CD14-positive monocyte (primary cell): ENCODE data around the gene OR2A1. TPM values are rescaled to one million over a fixed set of nuclear protein-coding genes. Genes with fewer than 3 reads are reported as not detected.
"Not testable (repeated sequence)": the region's sequence is repeated elsewhere in the genome, so short reads cannot be mapped to it uniquely, and the experiment has no call there.

Experiments
- DNase-seq, 3 donors: peaks; one replicate each; pipeline ENCODE4 v3.0.0-alpha.2; 2011 to 2022
- H2AFZ ChIP-seq: 2 replicates; pipeline ENCODE4 v1.6.0; 2012; ENCODE audit warnings: mild to moderate bottlenecking, low read depth, low read length, inconsistent platforms; ENCODE audit not compliant: insufficient read depth, poor library complexity, severe bottlenecking
- H3K27ac ChIP-seq, 2 donors: 1 replicate in 1 of 2; 2 replicates in 1 of 2; pipeline ENCODE4 v1.5.1; 2012 to 2013; ENCODE audit warnings: low read length in 2 of 2, control low read depth in 1 of 2, inconsistent platforms in 1 of 2, low read depth in 1 of 2, mild to moderate bottlenecking in 1 of 2
- H3K27me3 ChIP-seq, 2 donors: one replicate each; pipeline versions ENCODE4 v1.6.0 to v1.6.1; 2011 to 2013; ENCODE audit warnings: low read length in 2 of 2; ENCODE audit not compliant: control insufficient read depth in 2 of 2, insufficient read depth in 2 of 2
- H3K36me3 ChIP-seq, 2 donors: replicated peaks in 1 of 2; 1 replicate in 1 of 2; 2 replicates in 1 of 2; pipeline versions ENCODE4 v1.5.1 to v1.6.1; 2012 to 2013; ENCODE audit warnings: low read length in 2 of 2, control low read depth in 1 of 2, inconsistent platforms in 1 of 2, mild to moderate bottlenecking in 1 of 2; ENCODE audit not compliant: insufficient read depth in 2 of 2, control insufficient read depth in 1 of 2
- H3K4me1 ChIP-seq, 2 donors: 1 replicate in 1 of 2; 2 replicates in 1 of 2; pipeline versions ENCODE4 v1.5.1 to v1.6.1; 2012 to 2013; ENCODE audit warnings: low read length in 2 of 2, control low read depth in 1 of 2, inconsistent platforms in 1 of 2, mild to moderate bottlenecking in 1 of 2, moderate library complexity in 1 of 2; ENCODE audit not compliant: insufficient read depth in 2 of 2, control insufficient read depth in 1 of 2
- H3K4me2 ChIP-seq: replicated peaks from 2 replicates; pipeline ENCODE3; 2012; ENCODE audit warnings: low read length, moderate library complexity, mild to moderate bottlenecking; ENCODE audit not compliant: poor library complexity, severe bottlenecking; ENCODE audit errors: extremely low read depth
- H3K4me3 ChIP-seq, 3 experiments: fragments of 200-600 bp in 1 of 3; sonication (generic) in 1 of 3; replicated peaks in 1 of 3; 1 replicate in 2 of 3; 2 replicates in 1 of 3; pipeline ENCODE4 v1.5.1; 2011 to 2013; ENCODE audit warnings: low read length in 3 of 3, mild to moderate bottlenecking in 3 of 3, control low read depth in 2 of 3, low read depth in 2 of 3, inconsistent platforms in 1 of 3, moderate library complexity in 1 of 3
- H3K79me2 ChIP-seq: 2 replicates; pipeline ENCODE4 v1.6.0; 2012; ENCODE audit warnings: mild to moderate bottlenecking, control low read depth, inconsistent platforms, low read length, moderate library complexity; ENCODE audit not compliant: insufficient read depth
- H3K9ac ChIP-seq: 2 replicates; pipeline ENCODE4 v1.6.0; 2017; ENCODE audit warnings: low read length, mild to moderate bottlenecking; ENCODE audit not compliant: insufficient read depth, poor library complexity, severe bottlenecking
- H3K9me3 ChIP-seq, 2 donors: replicated peaks in 1 of 2; 1 replicate in 1 of 2; 2 replicates in 1 of 2; pipeline versions ENCODE4 v1.5.1 to v1.6.1; 2012 to 2013; ENCODE audit warnings: low read length in 2 of 2, control low read depth in 1 of 2; ENCODE audit not compliant: control insufficient read depth in 1 of 2, insufficient read depth in 1 of 2
- H4K20me1 ChIP-seq: 2 replicates; pipeline ENCODE4 v1.6.0; 2012; ENCODE audit warnings: mild to moderate bottlenecking, low read length, control low read depth, moderate library complexity; ENCODE audit not compliant: insufficient read depth
- H3K27ac Mint-ChIP-seq, 7 donors: one replicate each; pipeline ENCODE4 v1.8.0; 2020; ENCODE audit warnings: mild to moderate bottlenecking in 7 of 7, mixed read lengths in 7 of 7, moderate library complexity in 6 of 7, inconsistent platforms in 2 of 7
- H3K27me3 Mint-ChIP-seq, 3 donors: one replicate each; pipeline ENCODE4 v1.8.0; 2021 to 2022; ENCODE audit warnings: low read depth in 3 of 3, mild to moderate bottlenecking in 3 of 3, mixed read lengths in 3 of 3, moderate library complexity in 3 of 3, inconsistent platforms in 1 of 3
- H3K36me3 Mint-ChIP-seq, 2 donors: one replicate each; pipeline ENCODE4 v1.8.0; 2020; ENCODE audit warnings: mixed read lengths in 2 of 2, inconsistent platforms in 1 of 2, mild to moderate bottlenecking in 1 of 2
- H3K4me1 Mint-ChIP-seq: one replicate; pipeline ENCODE4 v1.8.0; 2020; ENCODE audit warnings: mild to moderate bottlenecking, mixed read lengths
- H3K4me3 Mint-ChIP-seq, 2 donors: one replicate each; pipeline ENCODE4 v1.8.0; 2020; ENCODE audit warnings: mild to moderate bottlenecking in 2 of 2, mixed read lengths in 2 of 2, moderate library complexity in 1 of 2
- H3K9me3 Mint-ChIP-seq, 7 donors: one replicate each; pipeline ENCODE4 v1.8.0; 2020 to 2022; ENCODE audit warnings: mixed read lengths in 7 of 7, mild to moderate bottlenecking in 6 of 7, moderate library complexity in 6 of 7, inconsistent platforms in 2 of 7
- WGBS: methylation state at CpG from one replicate; pipeline ENCODE4 v1.1.5; 2013; ENCODE audit warnings: missing lambda C conversion rate; ENCODE audit not compliant: insufficient coverage; 5-methylcytosine and 5-hydroxymethylcytosine counted together
- intact Hi-C, 2 donors: fragments of 100-400 bp; cut with micrococcal nuclease; formaldehyde crosslinking; loops; one replicate each; pipeline versions ENCODE4 v1.15.0 to v1.15.1; 2023
- polyA plus RNA-seq, 3 donors: library from polyadenylated mRNA; depleted of rRNA in 1 of 3; unstranded in 2 of 3; stranded (reverse) in 1 of 3; fragments of 300-500 nt in 2 of 3; fragments of >200 nt in 1 of 3; fragmentation: Illumina TruSeq in 2 of 3; gene quantifications; 1 replicate in 2 of 3; 2 replicates in 1 of 3; pipeline ENCODE4 v1.2.3, GENCODE V29; 2012 to 2021

Gene OR2A1
- polyA plus RNA-seq, 3 donors = not detected

GRCh38 chr7:144287171-144287784 lies 24.9 kb upstream of the OR2A1 start:
- H3K9me3 ChIP-seq, H3K9ac ChIP-seq, H3K27me3 Mint-ChIP-seq, H3K27me3 ChIP-seq, H3K4me1 Mint-ChIP-seq, DNase-seq, H3K79me2 ChIP-seq, H3K36me3 ChIP-seq, intact Hi-C loops, H3K27ac ChIP-seq, H3K4me3 ChIP-seq, H3K9me3 Mint-ChIP-seq, H3K4me1 ChIP-seq, H3K4me3 Mint-ChIP-seq, H2AFZ ChIP-seq, H3K4me2 ChIP-seq, H3K36me3 Mint-ChIP-seq, H3K27ac Mint-ChIP-seq, H4K20me1 ChIP-seq: not testable (repeated sequence)
- no CpG with 5 or more reads among the region's 3 CpGs for WGBS

DNA sequence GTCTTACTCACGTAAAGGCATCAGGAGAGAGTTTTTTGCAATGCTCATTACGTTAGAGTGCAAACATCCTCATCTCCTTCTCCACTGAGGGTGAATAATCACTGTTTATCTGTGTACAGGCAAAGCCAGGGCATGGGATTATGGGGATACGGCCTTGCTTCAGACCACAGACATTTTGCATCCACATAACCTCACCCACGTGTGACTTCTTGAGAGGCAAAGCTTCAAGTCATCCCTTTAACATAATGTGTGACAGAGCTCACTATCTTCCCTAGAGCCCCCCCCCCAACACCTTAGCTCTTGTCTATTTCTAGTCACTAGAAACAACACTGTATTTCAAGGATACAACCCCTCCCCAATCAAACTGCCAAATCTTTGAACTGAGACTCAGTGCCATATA lies 20.6 kb upstream of the OR2A1 start:
- H3K4me3 ChIP-seq, DNase-seq, H3K36me3 ChIP-seq, H3K36me3 Mint-ChIP-seq, H3K4me2 ChIP-seq, H3K27ac Mint-ChIP-seq, intact Hi-C loops, H4K20me1 ChIP-seq, H2AFZ ChIP-seq, H3K4me3 Mint-ChIP-seq, H3K27ac ChIP-seq, H3K27me3 ChIP-seq, H3K9me3 Mint-ChIP-seq, H3K4me1 ChIP-seq, H3K9me3 ChIP-seq, H3K27me3 Mint-ChIP-seq, H3K79me2 ChIP-seq, H3K4me1 Mint-ChIP-seq, H3K9ac ChIP-seq: not testable (repeated sequence)
- WGBS = no CpG with 5 or more reads among the region's 4 CpGs

DNA sequence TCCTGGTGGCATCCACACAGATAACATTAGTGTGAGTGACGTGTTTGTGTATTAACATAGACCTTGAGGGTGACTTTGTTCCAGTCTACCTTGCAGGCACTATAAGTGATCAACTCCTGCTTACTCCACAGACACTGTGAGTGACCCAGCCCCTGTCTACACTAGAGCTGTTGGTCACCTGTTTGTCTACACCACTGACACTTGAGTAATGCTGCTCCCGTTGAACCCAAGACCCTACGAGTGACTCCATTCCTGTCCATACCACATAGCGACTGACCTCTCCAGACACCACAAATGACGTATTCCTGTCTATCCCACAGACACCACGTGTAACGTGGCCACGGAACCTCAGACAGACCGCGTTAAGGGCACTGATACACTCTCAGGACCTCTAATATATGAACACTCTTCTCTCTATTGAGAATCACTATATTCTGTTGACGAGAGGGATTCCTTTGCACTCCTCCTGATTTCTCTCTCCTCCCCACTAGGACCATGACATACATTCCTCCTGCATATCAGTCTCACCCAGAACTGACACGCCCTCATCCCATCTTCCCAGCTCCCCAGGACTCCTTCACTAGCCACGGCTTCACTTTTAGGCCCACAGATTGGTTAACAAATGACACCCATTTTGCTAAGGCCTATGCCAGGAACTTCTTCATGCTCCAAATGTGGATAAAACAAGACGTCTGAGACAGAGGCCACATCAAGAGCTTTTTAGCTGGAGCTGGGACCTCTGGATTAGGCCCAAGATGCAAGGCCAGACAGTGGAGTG lies 19.6 kb upstream of the OR2A1 start:
- H3K79me2 ChIP-seq, H3K9me3 Mint-ChIP-seq, H3K9ac ChIP-seq, H3K36me3 ChIP-seq, H3K27ac ChIP-seq, DNase-seq, H3K4me1 ChIP-seq, H4K20me1 ChIP-seq, H3K27ac Mint-ChIP-seq, H3K9me3 ChIP-seq, H3K36me3 Mint-ChIP-seq, H3K27me3 Mint-ChIP-seq, H3K4me1 Mint-ChIP-seq, H3K27me3 ChIP-seq, H3K4me3 Mint-ChIP-seq, H3K4me2 ChIP-seq, H2AFZ ChIP-seq, H3K4me3 ChIP-seq, intact Hi-C loops: not testable (repeated sequence)
- no CpG with 5 or more reads among the region's 14 CpGs for WGBS

DNA sequence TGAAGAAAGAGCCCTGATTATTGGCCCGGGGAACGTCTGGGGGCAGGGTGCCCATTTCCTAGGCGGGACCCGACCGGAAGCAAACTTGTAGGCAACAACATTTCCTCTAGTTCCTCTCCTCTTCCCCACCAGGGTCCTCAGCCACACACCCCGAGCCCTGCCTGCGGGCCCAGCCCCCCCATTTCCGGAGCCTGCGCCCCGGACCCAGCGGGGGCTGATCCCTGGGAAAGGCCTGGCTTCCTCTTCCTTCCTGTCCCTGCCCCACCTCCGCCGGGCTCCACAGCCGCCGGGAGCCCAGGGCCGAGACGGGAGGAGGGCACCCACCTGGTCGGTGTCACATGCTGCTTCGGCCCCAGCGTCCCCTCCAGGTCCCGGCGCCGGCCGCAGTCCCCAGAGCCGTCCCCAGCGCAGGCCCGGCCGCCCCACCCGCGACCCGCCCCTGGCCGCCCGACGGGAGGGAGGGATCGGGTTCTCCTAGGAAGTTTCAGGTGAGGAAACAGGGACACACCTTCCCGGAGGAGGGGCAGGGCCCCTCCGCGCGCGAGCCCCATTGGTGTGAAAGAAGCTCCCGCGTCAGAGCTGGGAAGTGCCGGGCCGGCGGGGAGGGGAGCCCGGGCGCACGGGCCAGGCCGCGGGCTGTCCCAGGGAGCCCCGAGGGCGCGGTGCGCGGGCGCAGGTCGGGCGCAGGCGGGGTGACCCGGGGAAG lies 18.3 kb upstream of the OR2A1 start:
- H3K9me3 Mint-ChIP-seq, H3K36me3 ChIP-seq, H3K4me2 ChIP-seq, H3K4me3 ChIP-seq, H3K27ac Mint-ChIP-seq, H3K79me2 ChIP-seq, H3K4me1 ChIP-seq, H3K27ac ChIP-seq, H3K9ac ChIP-seq, intact Hi-C loops, H3K9me3 ChIP-seq, H3K36me3 Mint-ChIP-seq, H3K4me3 Mint-ChIP-seq, H3K4me1 Mint-ChIP-seq, H3K27me3 ChIP-seq, H2AFZ ChIP-seq, H4K20me1 ChIP-seq, H3K27me3 Mint-ChIP-seq, DNase-seq: not testable (repeated sequence)
- no CpG with 5 or more reads among the region's 60 CpGs for WGBS
